Measurements from ENCODE around the gene COL2A1. TPM values are rescaled to one million over a fixed set of nuclear protein-coding genes. Genes with fewer than 3 reads are reported as not detected.

COL2A1 gene
- total RNA-seq, 4 donors from 2014 or later: 0.12 to 0.56 TPM; not detected in 2

DNA sequence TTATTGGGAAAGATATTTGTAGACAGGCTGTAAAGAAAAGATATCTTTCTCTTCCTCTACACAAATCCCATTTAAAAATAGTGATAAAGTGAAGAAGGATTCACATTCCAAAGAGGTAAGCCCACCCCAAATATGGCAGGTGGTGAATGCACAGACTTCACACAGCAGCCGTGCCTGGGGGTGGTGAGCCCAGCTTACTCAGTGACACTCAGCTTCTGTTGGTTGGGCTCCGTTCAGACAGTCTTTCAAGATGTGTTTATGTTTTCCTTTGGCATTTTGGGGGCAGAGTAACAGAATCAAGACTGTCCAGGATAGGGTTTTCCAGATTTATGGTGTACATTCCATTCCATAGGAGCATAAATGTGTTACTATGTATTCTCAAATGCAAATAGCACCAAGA lies 4.1 kb upstream of the COL2A1 start:
- no peak for ATAC-seq (ENCODE audit: low FRiP score)
- DNase-seq (ENCODE audit: low spot score): no peak
- TF ChIP-seq, protein P1, sequence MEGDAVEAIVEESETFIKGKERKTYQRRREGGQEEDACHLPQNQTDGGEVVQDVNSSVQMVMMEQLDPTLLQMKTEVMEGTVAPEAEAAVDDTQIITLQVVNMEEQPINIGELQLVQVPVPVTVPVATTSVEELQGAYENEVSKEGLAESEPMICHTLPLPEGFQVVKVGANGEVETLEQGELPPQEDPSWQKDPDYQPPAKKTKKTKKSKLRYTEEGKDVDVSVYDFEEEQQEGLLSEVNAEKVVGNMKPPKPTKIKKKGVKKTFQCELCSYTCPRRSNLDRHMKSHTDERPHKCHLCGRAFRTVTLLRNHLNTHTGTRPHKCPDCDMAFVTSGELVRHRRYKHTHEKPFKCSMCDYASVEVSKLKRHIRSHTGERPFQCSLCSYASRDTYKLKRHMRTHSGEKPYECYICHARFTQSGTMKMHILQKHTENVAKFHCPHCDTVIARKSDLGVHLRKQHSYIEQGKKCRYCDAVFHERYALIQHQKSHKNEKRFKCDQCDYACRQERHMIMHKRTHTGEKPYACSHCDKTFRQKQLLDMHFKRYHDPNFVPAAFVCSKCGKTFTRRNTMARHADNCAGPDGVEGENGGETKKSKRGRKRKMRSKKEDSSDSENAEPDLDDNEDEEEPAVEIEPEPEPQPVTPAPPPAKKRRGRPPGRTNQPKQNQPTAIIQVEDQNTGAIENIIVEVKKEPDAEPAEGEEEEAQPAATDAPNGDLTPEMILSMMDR (IDR thresholded peaks at IDR 0.05): no peak

DNA sequence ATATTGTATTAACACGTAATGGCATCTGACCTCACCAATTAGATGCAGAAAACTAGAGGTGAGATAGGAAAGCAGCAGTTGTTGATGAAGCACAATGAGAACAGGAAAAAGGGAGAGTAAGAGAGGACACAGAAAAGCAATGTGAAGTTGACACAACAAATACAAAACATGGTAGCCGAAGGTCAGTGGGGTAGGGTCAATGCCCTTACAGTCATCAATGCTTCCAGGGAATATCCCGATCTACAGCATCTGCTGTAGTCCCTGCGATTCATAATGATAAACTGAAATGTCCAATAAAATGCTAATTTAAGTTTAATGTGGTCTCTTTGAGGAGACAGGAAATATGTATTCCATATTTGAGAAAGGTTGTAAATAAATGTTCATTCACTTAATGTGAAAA lies 2.9 kb upstream of the COL2A1 start:
- no peak for DNase-seq (ENCODE audit: low spot score)
- ATAC-seq (ENCODE audit: low FRiP score): no peak
- TF ChIP-seq, protein P1 (IDR thresholded peaks at IDR 0.05): no peak

DNA sequence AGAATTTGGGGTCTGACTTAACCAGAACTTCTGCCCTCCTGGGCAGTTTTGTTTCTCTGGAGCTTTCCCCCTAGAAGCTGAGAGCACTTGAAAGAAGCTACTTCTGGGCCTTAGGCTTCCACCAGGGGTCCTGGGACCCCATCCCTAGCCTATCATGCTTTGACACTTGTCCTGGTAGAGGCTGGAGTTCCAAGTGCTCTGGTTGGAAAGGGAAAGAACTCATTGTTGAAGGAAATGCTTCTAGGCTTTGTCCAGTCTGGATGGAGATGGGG lies 1.4 kb upstream of the COL2A1 start:
- DNase-seq (ENCODE audit: low spot score) (no peak), ATAC-seq (ENCODE audit: low FRiP score) (no peak)
- TF ChIP-seq, protein P1 (IDR thresholded peaks at IDR 0.05): no peak

DNA sequence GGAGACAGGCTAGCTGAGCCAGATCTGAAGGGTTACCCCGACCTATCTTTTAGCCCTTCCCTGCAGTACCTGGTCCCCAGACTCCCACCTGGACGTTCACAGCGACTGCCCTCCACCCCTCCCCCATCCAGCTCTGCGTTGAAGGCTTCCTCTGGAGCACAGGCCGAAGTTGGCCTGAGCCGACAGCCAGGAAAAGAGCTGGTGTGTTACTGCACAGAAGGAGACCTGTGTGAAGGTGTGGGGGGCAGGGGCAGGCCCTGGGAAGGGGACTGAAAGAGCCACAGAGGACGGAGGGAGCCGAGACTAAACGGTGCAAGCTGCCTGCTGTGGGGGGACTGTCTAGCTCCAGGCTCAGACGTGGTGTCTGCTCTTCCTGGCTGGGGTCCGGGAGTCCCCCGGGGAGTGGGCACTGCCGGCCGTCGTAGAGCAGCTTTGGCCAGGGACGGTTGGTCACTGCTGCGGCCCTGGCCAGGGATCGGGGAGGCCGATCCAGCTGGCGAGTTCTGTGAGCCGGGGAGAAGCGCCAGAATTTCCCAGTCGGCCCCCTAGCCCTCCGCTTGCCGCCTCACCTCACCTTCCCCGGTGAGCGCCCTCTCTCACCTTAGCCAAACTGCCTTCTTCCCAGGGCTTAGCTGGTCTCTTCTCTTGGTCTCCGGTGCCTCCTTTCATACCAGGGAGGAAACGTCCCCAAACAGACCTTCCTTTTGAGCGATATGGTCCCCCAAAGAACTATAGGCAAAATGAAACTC lies 899 bp upstream of the COL2A1 start:
- ATAC-seq (ENCODE audit: low FRiP score): no peak
- TF ChIP-seq, protein P1 (IDR thresholded peaks at IDR 0.05): no peak
- DNase-seq (ENCODE audit: low spot score): no peak

DNA sequence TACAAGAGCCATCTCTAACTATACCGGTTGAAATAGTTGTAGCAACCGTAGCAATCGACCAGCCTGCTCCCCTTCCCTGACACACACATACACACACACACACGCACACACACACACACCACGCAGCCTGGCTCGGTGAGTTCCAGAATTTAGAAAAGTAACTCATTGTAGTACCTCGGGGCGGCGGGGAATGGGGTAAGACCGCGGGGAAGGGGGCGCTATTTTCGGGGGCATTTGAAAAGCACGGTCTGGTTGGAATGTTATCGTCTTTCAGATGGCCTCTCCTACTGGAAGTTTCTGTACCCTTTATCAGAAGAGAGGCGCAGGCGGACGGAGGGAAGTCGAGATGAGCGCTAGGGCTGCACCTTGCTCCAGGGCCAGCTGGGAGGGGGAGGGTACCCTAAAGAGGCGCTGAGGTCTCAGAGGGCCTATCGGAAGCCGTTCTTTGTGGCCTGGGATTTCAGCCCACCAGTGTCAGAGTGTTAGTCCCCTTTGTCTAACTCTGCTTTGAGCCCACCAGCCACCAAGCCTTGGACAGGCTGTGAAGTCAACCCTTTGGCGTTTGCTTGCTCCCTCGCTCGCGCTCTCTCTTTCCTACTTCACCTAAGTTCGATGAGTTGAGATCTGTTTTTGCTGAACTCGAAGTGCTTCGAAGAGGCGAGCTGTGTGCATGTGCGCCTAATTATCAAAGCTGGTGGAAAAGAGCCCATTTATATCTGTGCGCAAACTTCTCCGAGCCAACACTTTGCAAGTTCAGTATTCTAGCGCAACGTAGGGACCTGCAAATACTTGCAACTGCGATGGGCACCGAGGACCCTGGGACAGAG lies 837 bp downstream of the COL2A1 start:
- no peak for DNase-seq (ENCODE audit: low spot score)
- ATAC-seq (ENCODE audit: low FRiP score): no peak
- TF ChIP-seq, protein P1 (IDR thresholded peaks at IDR 0.05): no peak

DNA sequence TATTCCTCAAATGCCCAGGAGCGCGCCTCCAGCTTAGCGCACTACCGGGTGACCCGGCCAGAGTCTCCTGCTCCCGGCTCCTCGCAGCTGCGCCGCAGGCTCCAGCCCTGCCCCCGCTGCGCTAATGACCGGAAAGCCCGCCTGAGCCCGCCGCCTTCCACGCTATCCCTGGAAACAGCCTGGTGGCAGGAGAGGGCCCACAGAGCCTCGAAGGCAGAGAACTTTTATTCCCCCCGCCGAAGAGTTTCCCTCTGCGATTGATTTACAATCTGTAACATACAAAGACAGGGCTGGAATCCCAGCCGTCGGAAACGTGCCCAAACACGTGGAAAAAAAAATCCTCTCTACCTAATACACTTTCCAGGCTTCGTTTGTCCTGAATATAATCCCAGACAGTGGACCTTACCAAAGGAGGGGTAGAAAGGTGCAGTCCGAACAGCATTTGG lies 1.5 kb downstream of the COL2A1 start:
- TF ChIP-seq, protein P1 (IDR thresholded peaks at IDR 0.05): no peak
- ATAC-seq (ENCODE audit: low FRiP score): peak; percentile 34
- no peak for DNase-seq (ENCODE audit: low spot score)

DNA sequence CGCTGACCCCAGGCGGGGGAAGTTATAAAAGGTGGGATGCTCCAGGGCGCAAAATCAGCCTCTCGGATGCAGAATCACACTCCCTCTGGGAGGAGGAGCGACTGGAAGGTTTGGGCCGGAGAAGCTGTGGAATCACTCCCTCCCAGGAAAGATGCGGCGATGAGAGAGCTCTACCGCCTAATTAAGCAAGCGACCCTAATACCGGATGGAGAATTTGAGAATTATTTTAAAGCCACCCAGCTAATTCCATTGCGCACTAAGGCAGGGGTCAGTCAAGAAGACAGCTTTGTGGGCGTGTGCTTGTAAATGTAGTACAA lies 1.9 kb downstream of the COL2A1 start:
- DNase-seq (ENCODE audit: low spot score) (no peak), ATAC-seq (ENCODE audit: low FRiP score) (no peak)
- TF ChIP-seq, protein P1 (IDR thresholded peaks at IDR 0.05): no peak

Measured in omental fat pad (tissue), 4 donors.